Suprapubic skin (tissue), 4 donors: ENCODE results near the gene OS9.

Source experiments
- EP300 ChIP-seq: sonication (generic); formaldehyde crosslinking; IDR thresholded peaks from one replicate; pipeline ENCODE4 v1.6.1; 2017; ENCODE audit warnings: antibody characterized with exemption
- POLR2A ChIP-seq, 2 donors: fragments of 450-650 bp; IDR thresholded peaks; one replicate each; pipeline ENCODE4 v1.6.1; 2017; ENCODE audit warnings: antibody characterized with exemption in 2 of 2, mild to moderate bottlenecking in 2 of 2, moderate library complexity in 2 of 2
- POLR2AphosphoS5 ChIP-seq, 3 donors: sonication (generic); formaldehyde crosslinking; IDR thresholded peaks; one replicate each; pipeline ENCODE4 v1.6.1; 2017; ENCODE audit warnings: antibody characterized with exemption in 3 of 3
- TF ChIP-seq, protein P1 (sequence below), 2 donors: fragments of 200-600 bp in 1 of 2; fragments of 450-650 bp in 1 of 2; sonication (generic) in 1 of 2; IDR thresholded peaks; one replicate each; pipeline ENCODE4 v1.5.1; 2016 to 2019; ENCODE audit warnings: antibody characterized with exemption in 2 of 2, mild to moderate bottlenecking in 1 of 2, moderate library complexity in 1 of 2

DNA sequence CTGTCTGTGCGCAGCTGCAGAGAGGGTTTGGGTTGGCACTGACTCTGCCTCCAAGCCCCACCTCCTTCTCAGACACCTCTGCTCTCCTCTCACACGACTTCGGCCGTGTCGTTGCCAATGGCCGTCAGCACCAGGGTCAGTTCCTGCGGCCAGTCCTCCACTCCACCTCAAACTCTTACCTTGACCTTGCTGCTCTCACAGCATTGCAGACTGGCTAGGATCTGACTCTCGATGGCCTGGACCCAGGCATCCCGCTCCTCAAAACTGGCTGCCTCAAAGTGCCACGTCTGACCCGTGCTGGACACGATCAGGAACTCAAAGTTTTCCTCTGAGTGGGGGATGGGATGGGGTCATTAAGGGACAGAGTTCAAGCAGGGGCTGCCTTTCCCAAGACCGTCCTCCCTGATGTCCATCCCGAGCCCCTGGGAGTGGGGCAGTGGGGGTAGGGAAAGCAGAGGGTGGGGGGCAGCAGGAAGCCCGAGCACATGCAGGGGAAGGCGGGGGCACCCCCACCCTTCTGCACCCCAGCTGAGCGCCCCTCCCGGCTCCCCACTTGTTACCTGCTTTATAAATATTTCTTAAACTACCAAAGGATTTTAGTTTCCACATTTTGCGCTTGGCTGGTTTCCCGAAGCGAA, 33.9 kb downstream of the OS9 start:
- TF ChIP-seq, protein P1, sequence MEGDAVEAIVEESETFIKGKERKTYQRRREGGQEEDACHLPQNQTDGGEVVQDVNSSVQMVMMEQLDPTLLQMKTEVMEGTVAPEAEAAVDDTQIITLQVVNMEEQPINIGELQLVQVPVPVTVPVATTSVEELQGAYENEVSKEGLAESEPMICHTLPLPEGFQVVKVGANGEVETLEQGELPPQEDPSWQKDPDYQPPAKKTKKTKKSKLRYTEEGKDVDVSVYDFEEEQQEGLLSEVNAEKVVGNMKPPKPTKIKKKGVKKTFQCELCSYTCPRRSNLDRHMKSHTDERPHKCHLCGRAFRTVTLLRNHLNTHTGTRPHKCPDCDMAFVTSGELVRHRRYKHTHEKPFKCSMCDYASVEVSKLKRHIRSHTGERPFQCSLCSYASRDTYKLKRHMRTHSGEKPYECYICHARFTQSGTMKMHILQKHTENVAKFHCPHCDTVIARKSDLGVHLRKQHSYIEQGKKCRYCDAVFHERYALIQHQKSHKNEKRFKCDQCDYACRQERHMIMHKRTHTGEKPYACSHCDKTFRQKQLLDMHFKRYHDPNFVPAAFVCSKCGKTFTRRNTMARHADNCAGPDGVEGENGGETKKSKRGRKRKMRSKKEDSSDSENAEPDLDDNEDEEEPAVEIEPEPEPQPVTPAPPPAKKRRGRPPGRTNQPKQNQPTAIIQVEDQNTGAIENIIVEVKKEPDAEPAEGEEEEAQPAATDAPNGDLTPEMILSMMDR (IDR thresholded peaks at IDR 0.05): no peak
- TF ChIP-seq POLR2A (IDR thresholded peaks at IDR 0.05): no peak
- no peak for TF ChIP-seq EP300
- TF ChIP-seq POLR2AphosphoS5 (IDR thresholded peaks at IDR 0.05): no peak
